GM21528 (cell line): ENCODE data around the gene S100A8.
"Not testable (repeated sequence)": the region's sequence is repeated elsewhere in the genome, so short reads cannot be mapped to it uniquely, and the experiment has no call there.

Experiments
- ATAC-seq: cut with Tn5 transposase; IDR thresholded peaks from one replicate; pipeline ENCODE4 v1.9.1; 2021; ENCODE audit warnings: mild to moderate bottlenecking, moderate library complexity; ENCODE audit not compliant: unreplicated experiment, low FRiP score

S100A8 gene

GRCh38 chr1:153349363-153350320, 41.2 kb downstream of the S100A8 start:
- ATAC-seq: no peak

GRCh38 chr1:153348511-153349362, 42.1 kb downstream of the S100A8 start, which contains the start of gene PGLYRP4:
PGLYRP4 (minus strand) TSS chr1:153348841; CDS start chr1:153347932, 909 bp downstream.
- no peak for ATAC-seq

- ATAC-seq: no peak
Observed at GRCh38 chr1:153347856-153348255, 43.0 kb downstream of the S100A8 start.

- ATAC-seq: not testable (repeated sequence)
Observed at GRCh38 chr1:153347049-153347448, 43.8 kb downstream of the S100A8 start.

- ATAC-seq: no peak
Observed at GRCh38 chr1:153346077-153346723, 44.7 kb downstream of the S100A8 start.

- ATAC-seq: no peak
Observed at GRCh38 chr1:153345187-153346076, 45.4 kb downstream of the S100A8 start.

- ATAC-seq: no peak
Observed at GRCh38 chr1:153344718-153345025, 46.2 kb downstream of the S100A8 start.

- no peak for ATAC-seq
Observed at GRCh38 chr1:153343811-153344717, 46.8 kb downstream of the S100A8 start.

- ATAC-seq: no peak
Observed at GRCh38 chr1:153343040-153343681, 47.7 kb downstream of the S100A8 start.

- no peak for ATAC-seq
Observed at GRCh38 chr1:153342178-153342577, 48.7 kb downstream of the S100A8 start.

- no peak for ATAC-seq
Observed at GRCh38 chr1:153341431-153341934, 49.4 kb downstream of the S100A8 start.

- no peak for ATAC-seq
Observed at GRCh38 chr1:153340356-153340755, 50.5 kb downstream of the S100A8 start.
